Mammary epithelial cell (primary cell): ENCODE results near the gene TPRG1.

ENCODE experiments used
- CTCF ChIP-seq, 2 donors: IDR thresholded peaks in 1 of 2; conservative IDR thresholded peaks in 1 of 2; 2 replicates each; pipeline ENCODE4 v1.5.1; 2011 to 2012; ENCODE audit warnings: inconsistent platforms in 2 of 2, low read length in 2 of 2, mild to moderate bottlenecking in 2 of 2, control low read depth in 1 of 2, low read depth in 1 of 2; ENCODE audit not compliant: insufficient read depth in 1 of 2; ENCODE audit errors: extremely low read depth in 1 of 2
- EZH2 ChIP-seq: IDR thresholded peaks from 2 replicates; pipeline ENCODE4 v1.6.1; 2012; ENCODE audit warnings: low read length, inconsistent platforms, borderline replicate concordance

DNA sequence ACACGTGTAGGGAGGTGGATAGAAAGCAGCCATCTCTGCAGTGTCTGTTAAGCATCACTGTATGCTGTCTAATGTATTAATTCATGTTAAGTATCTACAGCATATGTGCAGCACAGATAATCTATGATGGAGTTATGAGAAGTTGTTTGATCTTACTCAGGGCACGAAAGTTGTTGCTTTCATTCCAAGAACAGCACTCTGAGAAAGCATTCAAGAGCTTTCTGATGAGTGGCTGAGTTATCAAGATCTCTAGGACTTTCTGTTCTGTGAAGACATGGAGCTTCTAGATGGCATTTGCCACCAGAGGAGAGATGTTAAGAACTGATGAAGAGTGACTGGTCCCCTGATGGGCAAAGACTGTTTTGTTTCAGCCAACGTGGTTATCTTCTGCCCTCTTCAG is 22.6 kb upstream of the TPRG1 start:
- TF ChIP-seq CTCF (conservative IDR thresholded peaks at IDR 0.05 in 1 of 2, IDR thresholded peaks at IDR 0.05 in 1 of 2; ENCODE audit: extremely low read depth in 1 of 2, insufficient read depth in 1 of 2, low read depth in 1 of 2, low read length in 2 of 2), result no peak
- TF ChIP-seq EZH2, result no peak
